ENCODE measurements around the gene AQP12B.

The AQP12B gene

DNA sequence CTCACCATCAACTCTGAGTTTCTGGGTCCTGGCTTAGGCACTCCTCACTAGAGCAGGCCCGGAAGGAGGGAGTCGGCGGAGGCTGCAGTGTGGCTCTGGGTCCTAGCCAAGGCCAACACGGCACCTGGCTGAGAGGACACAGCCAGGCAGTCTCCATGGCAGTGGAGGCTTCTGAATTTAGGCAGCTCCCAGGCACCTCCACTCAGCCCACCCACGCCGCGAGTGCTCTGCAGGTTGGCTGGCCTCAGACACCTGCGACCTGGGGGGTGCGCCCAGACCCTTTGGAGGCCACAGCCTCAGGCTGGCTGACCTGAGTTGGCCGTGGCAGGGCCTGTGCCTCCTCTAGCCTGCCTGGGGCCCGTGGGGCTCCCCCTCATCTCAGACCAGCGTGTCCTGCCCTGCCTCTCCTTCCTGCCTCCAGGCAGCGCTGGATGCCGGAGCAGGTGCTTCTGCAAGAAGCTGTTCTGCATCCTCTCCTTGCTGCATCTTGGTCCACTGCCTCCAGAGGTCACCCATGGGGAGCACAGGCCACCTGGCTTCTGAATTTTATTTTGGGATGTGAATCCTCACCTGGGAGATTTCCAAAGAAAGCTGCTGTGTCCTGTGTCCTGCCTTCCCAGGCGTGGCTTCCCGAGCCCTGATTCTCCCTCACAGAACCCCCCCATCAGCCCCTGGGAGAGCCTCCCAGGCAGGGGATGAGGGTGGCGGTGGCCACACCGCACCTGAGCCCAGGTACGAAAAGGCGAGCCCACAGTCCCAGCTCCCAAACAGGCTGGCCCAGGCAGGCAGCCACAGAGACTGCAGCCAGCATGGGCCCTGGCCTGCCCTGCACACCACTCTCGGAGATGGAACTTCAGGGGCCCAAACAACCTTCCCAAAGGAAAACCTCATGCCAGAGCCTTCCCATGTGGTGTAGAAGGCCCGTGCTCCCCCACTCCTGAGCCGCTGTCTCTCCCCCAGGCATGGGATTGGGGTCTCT lies 32.4 kb upstream of the AQP12B start:
- TF ChIP-seq POLR2AphosphoS5 (IDR thresholded peaks at IDR 0.05; ENCODE audit: borderline replicate concordance, low read depth, low read length): no peak
- TF ChIP-seq EZH2 (IDR thresholded peaks at IDR 0.05): no peak
- no peak for TF ChIP-seq FOXP2 (optimal IDR thresholded peaks at IDR 0.05; ENCODE audit: control extremely low read depth, extremely low read length, insufficient read depth)
- Histone ChIP-seq H3K27ac (no peak overlapping the region), H3K9ac (ENCODE audit: insufficient read length) (no peak overlapping the region), H3K4me3 (no peak overlapping the region), H3K9me3 (ENCODE audit: low read depth, low read length) (no peaks in the 10 kb centered on the region), H3K36me3 (ENCODE audit: insufficient read depth, low read length) (no peaks in the 10 kb centered on the region)
- no peak for DNase-seq (ENCODE audit: low read depth, low spot score)

DNA sequence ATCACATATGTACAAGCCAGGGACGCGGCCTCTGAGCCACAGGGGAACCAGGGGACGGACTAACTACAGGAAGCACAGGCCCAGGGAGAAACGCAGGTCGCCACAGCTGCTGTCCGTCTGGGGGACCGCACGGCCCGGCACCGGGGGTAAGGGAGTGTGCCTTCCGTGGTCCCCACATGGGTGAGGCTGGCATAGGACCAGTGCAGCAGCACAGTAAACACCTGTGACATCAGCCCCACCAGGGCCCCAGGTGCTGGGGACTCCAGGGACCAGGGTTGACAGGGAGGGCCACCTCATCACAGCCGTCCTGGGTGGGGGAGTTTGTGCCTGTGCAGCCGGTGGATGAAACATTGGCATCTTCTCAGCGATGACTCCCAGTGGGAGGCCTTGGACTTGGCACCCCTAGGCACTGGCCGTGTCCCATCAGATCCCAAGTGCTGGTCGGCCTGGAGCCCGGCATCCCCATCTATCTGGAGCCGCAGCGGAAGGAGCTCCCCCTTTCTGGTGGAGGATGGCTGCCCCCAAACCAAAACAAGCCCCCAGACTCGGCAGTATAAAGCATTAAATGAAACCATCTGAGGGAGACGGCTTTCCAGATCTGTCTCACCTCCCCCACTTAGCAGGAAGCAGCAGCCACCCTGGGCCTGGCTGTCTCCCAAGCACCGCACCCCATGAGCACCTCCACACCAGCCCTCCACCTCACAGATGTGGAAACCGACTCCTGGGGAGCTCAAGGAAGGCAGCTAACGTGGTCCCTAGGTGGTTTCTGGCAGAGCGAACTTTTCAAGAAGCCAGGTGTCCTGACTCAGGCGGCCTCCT lies 31.5 kb upstream of the AQP12B start:
- no peak overlapping the region for H3K4me3 ChIP-seq
- DNase-seq (ENCODE audit: low read depth, low spot score): no peak
- no peak overlapping the region for H3K9ac ChIP-seq (ENCODE audit: insufficient read length)
- no peak overlapping the region for H3K27ac ChIP-seq
- no peaks in the 10 kb centered on the region for H3K36me3 ChIP-seq (ENCODE audit: insufficient read depth, low read length)
- no peaks in the 10 kb centered on the region for H3K9me3 ChIP-seq (ENCODE audit: low read depth, low read length)
- TF ChIP-seq FOXP2 (optimal IDR thresholded peaks at IDR 0.05; ENCODE audit: control extremely low read depth, extremely low read length, insufficient read depth) (no peak), EZH2 (IDR thresholded peaks at IDR 0.05) (no peak), POLR2AphosphoS5 (IDR thresholded peaks at IDR 0.05; ENCODE audit: borderline replicate concordance, low read depth, low read length) (no peak)

DNA sequence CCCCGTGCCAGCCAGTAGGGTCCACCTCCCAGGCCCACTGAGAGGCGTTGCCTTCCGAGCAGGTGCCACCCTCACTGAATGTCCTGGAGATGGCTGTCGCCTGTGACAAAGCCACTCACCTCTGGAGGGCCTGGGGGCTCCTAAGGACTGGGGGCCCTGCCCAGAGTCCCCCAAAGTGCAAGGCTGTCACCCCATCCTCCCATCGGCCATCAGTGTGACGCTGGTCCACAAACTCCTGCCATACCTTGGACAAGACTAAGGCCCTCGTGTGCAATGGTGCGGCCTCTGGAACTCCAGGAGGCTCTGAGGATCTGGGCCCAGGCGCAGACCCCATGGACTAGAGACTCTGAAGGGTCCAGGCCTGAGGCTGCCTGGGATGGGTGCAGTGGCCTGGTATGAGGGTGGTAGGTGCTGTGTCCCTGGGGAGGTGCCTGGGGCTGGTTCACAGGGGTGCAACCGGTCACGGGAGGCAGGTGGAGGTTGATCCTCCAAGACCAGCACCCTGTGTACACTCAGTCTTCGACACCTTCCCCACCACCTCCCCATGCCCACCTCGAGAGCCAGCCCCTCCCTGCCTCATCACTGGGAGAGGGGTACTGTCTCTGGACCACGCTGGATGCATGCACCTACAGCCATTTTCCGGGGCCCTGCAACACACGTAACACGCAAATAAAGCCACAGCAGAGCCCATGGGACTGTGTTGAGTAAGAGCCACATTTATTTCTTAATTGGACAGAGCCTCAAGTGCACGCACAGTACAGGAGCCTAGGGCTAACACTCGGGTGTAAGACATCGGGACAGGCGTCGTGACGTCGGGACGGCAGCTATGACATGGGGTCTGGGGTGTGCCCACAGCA lies 30.6 kb upstream of the AQP12B start:
- no peak for DNase-seq (ENCODE audit: low read depth, low spot score)
- no peak overlapping the region for H3K4me3 ChIP-seq

DNA sequence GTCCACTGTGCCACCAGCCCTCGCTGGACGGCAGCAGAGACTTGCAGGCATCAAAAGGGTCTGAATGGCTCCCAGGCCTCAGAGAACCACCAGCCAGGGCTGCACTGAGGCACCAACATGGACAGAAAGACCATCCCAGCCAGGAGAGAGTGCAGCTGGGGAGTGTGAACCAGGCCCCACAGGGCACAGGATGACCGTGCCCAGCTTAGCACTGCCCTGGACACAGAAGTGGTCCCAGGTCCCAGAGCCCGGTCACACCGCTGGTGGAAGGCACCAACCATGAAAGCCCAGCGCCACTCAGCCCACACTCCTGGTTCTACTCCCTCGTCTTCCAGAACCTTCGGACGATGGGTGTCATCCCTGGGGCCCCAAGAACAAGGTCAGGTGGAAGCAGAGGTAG lies 29.4 kb upstream of the AQP12B start:
- H3K27ac ChIP-seq: no peak overlapping the region
- no peak overlapping the region for H3K4me3 ChIP-seq
- TF ChIP-seq POLR2AphosphoS5 (IDR thresholded peaks at IDR 0.05; ENCODE audit: borderline replicate concordance, low read depth, low read length): no peak
- no peak for TF ChIP-seq EZH2 (IDR thresholded peaks at IDR 0.05)
- no peak for TF ChIP-seq FOXP2 (optimal IDR thresholded peaks at IDR 0.05; ENCODE audit: control extremely low read depth, extremely low read length, insufficient read depth)
- no peaks in the 10 kb centered on the region for H3K36me3 ChIP-seq (ENCODE audit: insufficient read depth, low read length)
- DNase-seq (ENCODE audit: low read depth, low spot score): no peak
- H3K9me3 ChIP-seq (ENCODE audit: low read depth, low read length): no peaks in the 10 kb centered on the region
- H3K9ac ChIP-seq (ENCODE audit: insufficient read length): no peak overlapping the region

More for the DNA sequence above, 30.6 kb upstream of the AQP12B start:
- no peak overlapping the region for H3K9ac ChIP-seq (ENCODE audit: insufficient read length)
- no peak overlapping the region for H3K27ac ChIP-seq
- H3K36me3 ChIP-seq (ENCODE audit: insufficient read depth, low read length): no peaks in the 10 kb centered on the region
- no peak for TF ChIP-seq EZH2 (IDR thresholded peaks at IDR 0.05)
- TF ChIP-seq POLR2AphosphoS5 (IDR thresholded peaks at IDR 0.05; ENCODE audit: borderline replicate concordance, low read depth, low read length): no peak
- TF ChIP-seq FOXP2 (optimal IDR thresholded peaks at IDR 0.05; ENCODE audit: control extremely low read depth, extremely low read length, insufficient read depth): no peak
- H3K9me3 ChIP-seq (ENCODE audit: low read depth, low read length): no peaks in the 10 kb centered on the region

DNA sequence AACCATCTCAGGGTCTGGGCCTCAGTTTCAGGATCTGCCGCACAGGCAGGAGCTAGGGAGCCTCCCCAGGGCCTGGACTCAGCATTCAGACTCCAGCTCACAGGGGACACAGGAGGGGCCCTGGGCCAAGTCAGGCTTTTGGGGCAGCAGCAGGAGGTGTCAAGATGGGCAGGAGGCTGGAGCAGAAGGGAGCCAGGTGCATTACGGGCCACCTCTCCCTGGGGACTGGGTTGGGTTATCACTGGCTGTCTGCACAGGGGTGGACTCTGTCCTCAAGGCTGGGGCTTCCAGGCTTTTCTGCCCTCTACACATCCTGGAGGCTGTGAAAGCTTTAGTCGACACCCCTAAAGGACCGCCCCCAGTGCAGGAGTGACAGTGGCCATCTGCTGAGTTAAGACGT lies 29.0 kb upstream of the AQP12B start:
- Histone ChIP-seq H3K36me3 (ENCODE audit: insufficient read depth, low read length) (no peaks in the 10 kb centered on the region), H3K27ac (no peak overlapping the region), H3K9ac (ENCODE audit: insufficient read length) (no peak overlapping the region), H3K9me3 (ENCODE audit: low read depth, low read length) (no peaks in the 10 kb centered on the region), H3K4me3 (no peak overlapping the region)
- no peak for DNase-seq (ENCODE audit: low read depth, low spot score)
- TF ChIP-seq EZH2 (IDR thresholded peaks at IDR 0.05): no peak
- TF ChIP-seq POLR2AphosphoS5 (IDR thresholded peaks at IDR 0.05; ENCODE audit: borderline replicate concordance, low read depth, low read length): no peak
- no peak for TF ChIP-seq FOXP2 (optimal IDR thresholded peaks at IDR 0.05; ENCODE audit: control extremely low read depth, extremely low read length, insufficient read depth)

DNA sequence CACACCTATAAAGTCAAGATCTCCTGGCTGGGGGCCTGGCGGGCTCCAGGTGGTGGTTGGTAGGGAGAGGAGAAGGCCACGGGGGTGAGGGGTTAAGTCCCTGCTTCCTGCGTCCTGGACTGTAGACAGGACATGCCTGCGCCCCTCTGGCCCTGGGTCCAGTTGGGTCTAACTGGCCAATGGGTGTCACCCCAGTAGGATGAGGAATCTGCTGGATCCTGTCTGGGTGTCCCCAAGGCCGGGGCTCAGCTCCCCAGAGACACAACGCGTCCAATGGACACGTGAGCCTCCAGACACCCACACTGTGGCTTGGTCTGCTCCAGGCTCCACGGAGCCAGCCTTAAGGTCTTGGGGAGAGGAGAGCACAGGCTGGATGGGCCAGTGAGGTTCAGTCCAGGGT lies 28.6 kb upstream of the AQP12B start:
- H3K4me3 ChIP-seq: no peak overlapping the region
- TF ChIP-seq FOXP2 (optimal IDR thresholded peaks at IDR 0.05; ENCODE audit: control extremely low read depth, extremely low read length, insufficient read depth) (no peak), EZH2 (IDR thresholded peaks at IDR 0.05) (no peak)
- no peak overlapping the region for H3K27ac ChIP-seq
- H3K9me3 ChIP-seq (ENCODE audit: low read depth, low read length): no peaks in the 10 kb centered on the region
- no peak overlapping the region for H3K9ac ChIP-seq (ENCODE audit: insufficient read length)
- DNase-seq (ENCODE audit: low read depth, low spot score): no peak
- H3K36me3 ChIP-seq (ENCODE audit: insufficient read depth, low read length): no peaks in the 10 kb centered on the region

DNA sequence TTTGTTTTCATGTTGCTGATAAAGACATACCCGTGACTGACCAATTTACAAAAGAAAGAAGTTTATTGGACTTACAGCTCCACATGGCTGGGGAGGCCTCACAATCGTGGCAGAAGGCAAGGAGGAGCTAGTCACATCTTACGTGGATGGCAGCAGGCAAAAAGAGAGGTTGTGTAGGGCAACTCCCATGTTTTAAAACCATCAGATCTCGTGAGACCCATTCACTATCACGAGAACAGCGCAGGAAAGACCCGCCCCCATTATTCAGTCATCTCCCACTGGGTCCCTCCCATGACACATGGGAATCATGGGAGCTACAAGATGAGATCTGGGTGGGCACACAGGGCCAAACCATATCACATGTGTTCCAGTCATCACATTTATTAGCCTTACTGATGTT lies 25.8 kb upstream of the AQP12B start:
- no peak for DNase-seq (ENCODE audit: low read depth, low spot score)
- Histone ChIP-seq H3K9me3 (ENCODE audit: low read depth, low read length) (no peaks in the 10 kb centered on the region), H3K4me3 (no peak overlapping the region), H3K9ac (ENCODE audit: insufficient read length) (no peak overlapping the region), H3K36me3 (ENCODE audit: insufficient read depth, low read length) (no peaks in the 10 kb centered on the region), H3K27ac (no peak overlapping the region)
- TF ChIP-seq POLR2AphosphoS5 (IDR thresholded peaks at IDR 0.05; ENCODE audit: borderline replicate concordance, low read depth, low read length) (no peak), EZH2 (IDR thresholded peaks at IDR 0.05) (no peak), FOXP2 (optimal IDR thresholded peaks at IDR 0.05; ENCODE audit: control extremely low read depth, extremely low read length, insufficient read depth) (no peak)
